GM23338 (cell line): ENCODE data around the gene NOA1. TPM values are rescaled to one million over a fixed set of nuclear protein-coding genes. Genes with fewer than 3 reads are reported as not detected.

ENCODE experiments used
- ATAC-seq: fragments of 200-7000 bp; cut with Tn5 transposase; 3 replicates; pipeline ENCODE4 v1.9.1; 2020
- DNase-seq: peaks from one replicate; pipeline ENCODE4 v3.0.0-alpha.2; 2015; ENCODE audit warnings: low spot score
- H2AFZ ChIP-seq: fragments of 200-600 bp; sonication (generic); 2 replicates; pipeline ENCODE4 v1.8.0; 2016; ENCODE audit warnings: antibody characterized with exemption, mild to moderate bottlenecking, moderate library complexity
- H3F3A ChIP-seq: fragments of 200-600 bp; sonication (generic); replicated peaks from 2 replicates; pipeline ENCODE4 v1.8.0; 2017; ENCODE audit warnings: antibody characterized with exemption, mixed run types, low read depth
- H3K27ac ChIP-seq: fragments of 200-600 bp; sonication (generic); 2 replicates; pipeline ENCODE4 v1.6.1; 2016; ENCODE audit warnings: low read depth
- H3K27me3 ChIP-seq: fragments of 200-600 bp; sonication (generic); 2 replicates; pipeline ENCODE4 v1.8.0; 2016; ENCODE audit warnings: mild to moderate bottlenecking, mixed run types, moderate library complexity; ENCODE audit not compliant: insufficient read depth
- H3K36me3 ChIP-seq: fragments of 200-600 bp; sonication (generic); 2 replicates; pipeline ENCODE4 v1.8.0; 2016; ENCODE audit warnings: mild to moderate bottlenecking; ENCODE audit not compliant: insufficient read depth
- H3K4me1 ChIP-seq: fragments of 200-600 bp; sonication (generic); 2 replicates; pipeline ENCODE4 v1.8.0; 2016; ENCODE audit warnings: mild to moderate bottlenecking, moderate library complexity; ENCODE audit not compliant: insufficient read depth
- H3K4me2 ChIP-seq: fragments of 200-600 bp; sonication (generic); 2 replicates; pipeline ENCODE4 v1.7.1; 2017; ENCODE audit warnings: mixed run types
- H3K4me3 ChIP-seq: fragments of 200-600 bp; sonication (generic); 2 replicates; pipeline ENCODE4 v1.6.1; 2016; ENCODE audit warnings: mixed run types
- H3K79me2 ChIP-seq: fragments of 200-600 bp; sonication (generic); replicated peaks from 2 replicates; pipeline ENCODE4 v1.8.0; 2017; ENCODE audit warnings: mild to moderate bottlenecking; ENCODE audit not compliant: insufficient read depth
- H3K9me2 ChIP-seq: fragments of 200-600 bp; sonication (generic); 2 replicates; pipeline ENCODE4 v1.8.0; 2017; ENCODE audit not compliant: insufficient read depth
- H4K20me1 ChIP-seq: fragments of 200-600 bp; sonication (generic); replicated peaks from 2 replicates; pipeline ENCODE4 v1.8.0; 2017; ENCODE audit warnings: mild to moderate bottlenecking; ENCODE audit not compliant: insufficient read depth
- H3K27ac Mint-ChIP-seq: 2 replicates; pipeline ENCODE4 v1.8.0; 2020; ENCODE audit warnings: inconsistent platforms, mild to moderate bottlenecking, moderate library complexity, mixed read lengths
- H3K27me3 Mint-ChIP-seq: 3 replicates; pipeline ENCODE4 v1.8.0; 2022; ENCODE audit warnings: low read depth, mild to moderate bottlenecking, moderate library complexity, mixed read lengths, inconsistent platforms; ENCODE audit not compliant: insufficient read depth, poor library complexity
- H3K36me3 Mint-ChIP-seq: 3 replicates; pipeline ENCODE4 v1.8.0; 2021; ENCODE audit warnings: low read depth, mild to moderate bottlenecking, inconsistent platforms, moderate library complexity, mixed read lengths
- H3K4me1 Mint-ChIP-seq: 3 replicates; pipeline ENCODE4 v1.8.0; 2020; ENCODE audit warnings: mild to moderate bottlenecking, inconsistent platforms, mixed read lengths
- H3K4me3 Mint-ChIP-seq: 3 replicates; pipeline ENCODE4 v1.8.0; 2021; ENCODE audit warnings: moderate library complexity, mild to moderate bottlenecking, inconsistent platforms, mixed read lengths
- H3K9me3 Mint-ChIP-seq: 3 replicates; pipeline ENCODE4 v1.8.0; 2020; ENCODE audit warnings: moderate library complexity, mild to moderate bottlenecking, inconsistent platforms, mixed read lengths
- CREB1 ChIP-seq: fragments of 250-450 bp; sonication (Bioruptor Pico); IDR thresholded peaks from 2 replicates; pipeline ENCODE4 v1.5.0; 2020; ENCODE audit warnings: low read depth, mild to moderate bottlenecking, moderate library complexity
- EZH2phosphoT487 ChIP-seq: fragments of 200-600 bp; sonication (generic); IDR thresholded peaks from one replicate; pipeline ENCODE4 v1.8.1; 2018; ENCODE audit warnings: antibody characterized with exemption; ENCODE audit not compliant: unreplicated experiment
- JUNB ChIP-seq: IDR thresholded peaks from one replicate; pipeline ENCODE4 v1.6.1; 2016; ENCODE audit warnings: antibody characterized with exemption; ENCODE audit not compliant: unreplicated experiment
- NANOG ChIP-seq: IDR thresholded peaks from 2 replicates; pipeline ENCODE4 v1.6.1; 2016; ENCODE audit warnings: antibody characterized with exemption, borderline replicate concordance
- POLR2AphosphoS5 ChIP-seq: IDR thresholded peaks from 2 replicates; pipeline ENCODE4 v1.6.1; 2016; ENCODE audit warnings: antibody characterized with exemption, low read depth
- STAT1 ChIP-seq: IDR thresholded peaks from one replicate; pipeline ENCODE4 v1.6.1; 2016; ENCODE audit warnings: antibody characterized with exemption; ENCODE audit not compliant: unreplicated experiment
- ZNF114 ChIP-seq: fragments of 250-450 bp; sonication (Bioruptor Pico); IDR thresholded peaks from 2 replicates; pipeline ENCODE4 v1.5.0; 2020; ENCODE audit warnings: mild to moderate bottlenecking, moderate library complexity
- ZNF331 ChIP-seq: fragments of 250-450 bp; sonication (Bioruptor Pico); IDR thresholded peaks from 2 replicates; pipeline ENCODE4 v1.5.0; 2020; ENCODE audit warnings: low read depth, mild to moderate bottlenecking, moderate library complexity
- polyA plus RNA-seq: library from polyadenylated mRNA; unstranded; fragments of >200 nt; fragmentation: Nextera tagmentation; extraction: Ambion mirVana; gene quantifications from 2 replicates; pipeline ENCODE4 v1.2.1, GENCODE V29; 2016
- total RNA-seq: library from RNA; depleted of rRNA; stranded (reverse); fragments of >200 nt; shearing (Covaris generic); gene quantifications from 2 replicates; pipeline ENCODE4 v1.2.3, GENCODE V29; 2014
- TF ChIP-seq, protein P1 (sequence below): IDR thresholded peaks from one replicate; pipeline ENCODE4 v1.6.1; 2018; ENCODE audit warnings: antibody characterized with exemption; ENCODE audit not compliant: unreplicated experiment
- TF ChIP-seq, protein P2 (sequence below), 2 experiments: fragments of 200-600 bp in 1 of 2; sonication (generic) in 1 of 2; conservative IDR thresholded peaks; 2 replicates each; pipeline versions ENCODE4 v1.5.1 to v1.6.1; 2016 to 2017; ENCODE audit warnings: antibody characterized with exemption in 2 of 2, low read depth in 2 of 2, mild to moderate bottlenecking in 2 of 2, moderate library complexity in 1 of 2
- TF ChIP-seq, protein P3 (sequence below): fragments of 250-450 bp; sonication (Bioruptor Pico); IDR thresholded peaks from 2 replicates; pipeline ENCODE4 v1.5.0; 2020; ENCODE audit warnings: mild to moderate bottlenecking, moderate library complexity
- TF ChIP-seq, protein P4 (sequence below): IDR thresholded peaks from 2 replicates; pipeline ENCODE4 v1.6.1; 2016; ENCODE audit warnings: antibody characterized with exemption

The NOA1 gene
- total and polyA plus RNA-seq, 2 experiments from 2014 or later: 15.1 to 50.2 TPM

DNA sequence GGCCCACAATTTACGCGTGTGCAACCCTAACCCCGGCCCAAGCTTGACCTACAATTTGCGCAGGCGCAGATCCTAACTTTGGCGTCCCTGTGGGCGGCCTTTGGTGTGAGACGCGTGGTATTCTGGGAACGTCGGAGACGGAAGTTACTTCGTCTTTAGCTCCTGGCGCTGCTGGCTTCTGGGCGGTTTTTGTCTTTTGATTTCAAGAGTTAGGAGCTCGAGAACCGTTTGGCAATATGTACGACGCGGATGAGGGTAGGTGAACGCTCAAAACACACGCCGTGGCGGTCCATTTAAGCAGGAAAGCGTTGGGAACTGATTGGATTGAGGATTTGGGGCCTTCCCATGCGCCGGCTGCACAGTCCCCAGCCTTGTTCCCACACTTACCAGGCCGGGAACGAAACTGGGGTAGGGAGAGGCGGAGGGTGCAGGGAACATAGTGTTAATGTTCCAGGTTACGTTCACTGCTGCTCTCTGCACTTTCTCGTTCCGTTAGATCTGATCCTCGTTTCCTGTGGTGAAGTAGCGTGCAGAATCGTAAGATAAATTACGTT, 1.4 kb upstream of the NOA1 start, which contains the start of gene POLR2B:
POLR2B (plus strand) TSS at position 147 of the 554 bp plus-strand sequence; CDS start at position 237, 90 bp downstream.
- peak within 1 kb of the TSS; percentile 95 for H3K4me3 ChIP-seq
- H3K79me2 ChIP-seq: peaks cover 84% of the 10 kb centered on the region
- H2AFZ ChIP-seq: no peak within 1 kb of the TSS; the same call in 1 of the 2 replicates
- H3K27me3 ChIP-seq: no peaks in the 10 kb centered on the region
- H3K36me3 Mint-ChIP-seq: peaks cover 15% of the 10 kb centered on the region
- peak within 1 kb of the TSS; percentile 100 for H3K4me3 Mint-ChIP-seq
- peaks cover 8% of the 10 kb centered on the region; the same call in 1 of the 2 replicates for H3K36me3 ChIP-seq
- ATAC-seq: peak; percentile 68
- H3K4me1 ChIP-seq: 0 out of 2 replicates have a peak, but pooled peaks cover 3% of the 10 kb centered on the region
- H3K27me3 Mint-ChIP-seq: peaks cover 12% of the 10 kb centered on the region
- H3K27ac ChIP-seq: peak within 1 kb of the TSS; percentile 96
- no peaks in the 10 kb centered on the region for H3K9me3 Mint-ChIP-seq
- H3K4me2 ChIP-seq: peak within 1 kb of the TSS; percentile 94
- peak; percentile 99 for DNase-seq
- H4K20me1 ChIP-seq: peaks cover 49% of the 10 kb centered on the region
- H3K9me2 ChIP-seq: no peaks in the 10 kb centered on the region
- H3K27ac Mint-ChIP-seq: peak within 1 kb of the TSS; percentile 99
- no peak for TF ChIP-seq ZNF114 (CRISPR knock-in tag)
- TF ChIP-seq, protein P1, sequence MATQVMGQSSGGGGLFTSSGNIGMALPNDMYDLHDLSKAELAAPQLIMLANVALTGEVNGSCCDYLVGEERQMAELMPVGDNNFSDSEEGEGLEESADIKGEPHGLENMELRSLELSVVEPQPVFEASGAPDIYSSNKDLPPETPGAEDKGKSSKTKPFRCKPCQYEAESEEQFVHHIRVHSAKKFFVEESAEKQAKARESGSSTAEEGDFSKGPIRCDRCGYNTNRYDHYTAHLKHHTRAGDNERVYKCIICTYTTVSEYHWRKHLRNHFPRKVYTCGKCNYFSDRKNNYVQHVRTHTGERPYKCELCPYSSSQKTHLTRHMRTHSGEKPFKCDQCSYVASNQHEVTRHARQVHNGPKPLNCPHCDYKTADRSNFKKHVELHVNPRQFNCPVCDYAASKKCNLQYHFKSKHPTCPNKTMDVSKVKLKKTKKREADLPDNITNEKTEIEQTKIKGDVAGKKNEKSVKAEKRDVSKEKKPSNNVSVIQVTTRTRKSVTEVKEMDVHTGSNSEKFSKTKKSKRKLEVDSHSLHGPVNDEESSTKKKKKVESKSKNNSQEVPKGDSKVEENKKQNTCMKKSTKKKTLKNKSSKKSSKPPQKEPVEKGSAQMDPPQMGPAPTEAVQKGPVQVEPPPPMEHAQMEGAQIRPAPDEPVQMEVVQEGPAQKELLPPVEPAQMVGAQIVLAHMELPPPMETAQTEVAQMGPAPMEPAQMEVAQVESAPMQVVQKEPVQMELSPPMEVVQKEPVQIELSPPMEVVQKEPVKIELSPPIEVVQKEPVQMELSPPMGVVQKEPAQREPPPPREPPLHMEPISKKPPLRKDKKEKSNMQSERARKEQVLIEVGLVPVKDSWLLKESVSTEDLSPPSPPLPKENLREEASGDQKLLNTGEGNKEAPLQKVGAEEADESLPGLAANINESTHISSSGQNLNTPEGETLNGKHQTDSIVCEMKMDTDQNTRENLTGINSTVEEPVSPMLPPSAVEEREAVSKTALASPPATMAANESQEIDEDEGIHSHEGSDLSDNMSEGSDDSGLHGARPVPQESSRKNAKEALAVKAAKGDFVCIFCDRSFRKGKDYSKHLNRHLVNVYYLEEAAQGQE: no peak
- TF ChIP-seq, protein P2, sequence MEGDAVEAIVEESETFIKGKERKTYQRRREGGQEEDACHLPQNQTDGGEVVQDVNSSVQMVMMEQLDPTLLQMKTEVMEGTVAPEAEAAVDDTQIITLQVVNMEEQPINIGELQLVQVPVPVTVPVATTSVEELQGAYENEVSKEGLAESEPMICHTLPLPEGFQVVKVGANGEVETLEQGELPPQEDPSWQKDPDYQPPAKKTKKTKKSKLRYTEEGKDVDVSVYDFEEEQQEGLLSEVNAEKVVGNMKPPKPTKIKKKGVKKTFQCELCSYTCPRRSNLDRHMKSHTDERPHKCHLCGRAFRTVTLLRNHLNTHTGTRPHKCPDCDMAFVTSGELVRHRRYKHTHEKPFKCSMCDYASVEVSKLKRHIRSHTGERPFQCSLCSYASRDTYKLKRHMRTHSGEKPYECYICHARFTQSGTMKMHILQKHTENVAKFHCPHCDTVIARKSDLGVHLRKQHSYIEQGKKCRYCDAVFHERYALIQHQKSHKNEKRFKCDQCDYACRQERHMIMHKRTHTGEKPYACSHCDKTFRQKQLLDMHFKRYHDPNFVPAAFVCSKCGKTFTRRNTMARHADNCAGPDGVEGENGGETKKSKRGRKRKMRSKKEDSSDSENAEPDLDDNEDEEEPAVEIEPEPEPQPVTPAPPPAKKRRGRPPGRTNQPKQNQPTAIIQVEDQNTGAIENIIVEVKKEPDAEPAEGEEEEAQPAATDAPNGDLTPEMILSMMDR (conservative IDR thresholded peaks at IDR 0.05; ENCODE audit: low read depth in 2 of 2): no peak
- no peak for TF ChIP-seq EZH2phosphoT487
- no peak for TF ChIP-seq JUNB
- TF ChIP-seq CREB1 (CRISPR knock-in tag): peak; percentile 80
- TF ChIP-seq, protein P3, sequence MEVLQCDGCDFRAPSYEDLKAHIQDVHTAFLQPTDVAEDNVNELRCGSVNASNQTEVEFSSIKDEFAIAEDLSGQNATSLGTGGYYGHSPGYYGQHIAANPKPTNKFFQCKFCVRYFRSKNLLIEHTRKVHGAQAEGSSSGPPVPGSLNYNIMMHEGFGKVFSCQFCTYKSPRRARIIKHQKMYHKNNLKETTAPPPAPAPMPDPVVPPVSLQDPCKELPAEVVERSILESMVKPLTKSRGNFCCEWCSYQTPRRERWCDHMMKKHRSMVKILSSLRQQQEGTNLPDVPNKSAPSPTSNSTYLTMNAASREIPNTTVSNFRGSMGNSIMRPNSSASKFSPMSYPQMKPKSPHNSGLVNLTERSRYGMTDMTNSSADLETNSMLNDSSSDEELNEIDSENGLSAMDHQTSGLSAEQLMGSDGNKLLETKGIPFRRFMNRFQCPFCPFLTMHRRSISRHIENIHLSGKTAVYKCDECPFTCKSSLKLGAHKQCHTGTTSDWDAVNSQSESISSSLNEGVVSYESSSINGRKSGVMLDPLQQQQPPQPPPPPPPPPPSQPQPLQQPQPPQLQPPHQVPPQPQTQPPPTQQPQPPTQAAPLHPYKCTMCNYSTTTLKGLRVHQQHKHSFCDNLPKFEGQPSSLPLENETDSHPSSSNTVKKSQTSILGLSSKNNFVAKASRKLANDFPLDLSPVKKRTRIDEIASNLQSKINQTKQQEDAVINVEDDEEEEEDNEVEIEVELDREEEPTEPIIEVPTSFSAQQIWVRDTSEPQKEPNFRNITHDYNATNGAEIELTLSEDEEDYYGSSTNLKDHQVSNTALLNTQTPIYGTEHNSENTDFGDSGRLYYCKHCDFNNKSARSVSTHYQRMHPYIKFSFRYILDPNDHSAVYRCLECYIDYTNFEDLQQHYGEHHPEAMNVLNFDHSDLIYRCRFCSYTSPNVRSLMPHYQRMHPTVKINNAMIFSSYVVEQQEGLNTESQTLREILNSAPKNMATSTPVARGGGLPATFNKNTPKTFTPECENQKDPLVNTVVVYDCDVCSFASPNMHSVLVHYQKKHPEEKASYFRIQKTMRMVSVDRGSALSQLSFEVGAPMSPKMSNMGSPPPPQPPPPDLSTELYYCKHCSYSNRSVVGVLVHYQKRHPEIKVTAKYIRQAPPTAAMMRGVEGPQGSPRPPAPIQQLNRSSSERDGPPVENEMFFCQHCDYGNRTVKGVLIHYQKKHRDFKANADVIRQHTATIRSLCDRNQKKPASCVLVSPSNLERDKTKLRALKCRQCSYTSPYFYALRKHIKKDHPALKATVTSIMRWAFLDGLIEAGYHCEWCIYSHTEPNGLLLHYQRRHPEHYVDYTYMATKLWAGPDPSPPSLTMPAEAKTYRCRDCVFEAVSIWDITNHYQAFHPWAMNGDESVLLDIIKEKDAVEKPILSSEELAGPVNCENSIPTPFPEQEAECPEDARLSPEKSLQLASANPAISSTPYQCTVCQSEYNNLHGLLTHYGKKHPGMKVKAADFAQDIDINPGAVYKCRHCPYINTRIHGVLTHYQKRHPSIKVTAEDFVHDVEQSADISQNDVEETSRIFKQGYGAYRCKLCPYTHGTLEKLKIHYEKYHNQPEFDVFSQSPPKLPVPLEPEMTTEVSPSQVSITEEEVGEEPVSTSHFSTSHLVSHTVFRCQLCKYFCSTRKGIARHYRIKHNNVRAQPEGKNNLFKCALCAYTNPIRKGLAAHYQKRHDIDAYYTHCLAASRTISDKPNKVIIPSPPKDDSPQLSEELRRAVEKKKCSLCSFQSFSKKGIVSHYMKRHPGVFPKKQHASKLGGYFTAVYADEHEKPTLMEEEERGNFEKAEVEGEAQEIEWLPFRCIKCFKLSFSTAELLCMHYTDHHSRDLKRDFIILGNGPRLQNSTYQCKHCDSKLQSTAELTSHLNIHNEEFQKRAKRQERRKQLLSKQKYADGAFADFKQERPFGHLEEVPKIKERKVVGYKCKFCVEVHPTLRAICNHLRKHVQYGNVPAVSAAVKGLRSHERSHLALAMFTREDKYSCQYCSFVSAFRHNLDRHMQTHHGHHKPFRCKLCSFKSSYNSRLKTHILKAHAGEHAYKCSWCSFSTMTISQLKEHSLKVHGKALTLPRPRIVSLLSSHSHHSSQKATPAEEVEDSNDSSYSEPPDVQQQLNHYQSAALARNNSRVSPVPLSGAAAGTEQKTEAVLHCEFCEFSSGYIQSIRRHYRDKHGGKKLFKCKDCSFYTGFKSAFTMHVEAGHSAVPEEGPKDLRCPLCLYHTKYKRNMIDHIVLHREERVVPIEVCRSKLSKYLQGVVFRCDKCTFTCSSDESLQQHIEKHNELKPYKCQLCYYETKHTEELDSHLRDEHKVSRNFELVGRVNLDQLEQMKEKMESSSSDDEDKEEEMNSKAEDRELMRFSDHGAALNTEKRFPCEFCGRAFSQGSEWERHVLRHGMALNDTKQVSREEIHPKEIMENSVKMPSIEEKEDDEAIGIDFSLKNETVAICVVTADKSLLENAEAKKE (CRISPR knock-in tag): no peak
- no peak for TF ChIP-seq STAT1
- no peak for TF ChIP-seq ZNF331 (CRISPR knock-in tag)
- TF ChIP-seq, protein P4, sequence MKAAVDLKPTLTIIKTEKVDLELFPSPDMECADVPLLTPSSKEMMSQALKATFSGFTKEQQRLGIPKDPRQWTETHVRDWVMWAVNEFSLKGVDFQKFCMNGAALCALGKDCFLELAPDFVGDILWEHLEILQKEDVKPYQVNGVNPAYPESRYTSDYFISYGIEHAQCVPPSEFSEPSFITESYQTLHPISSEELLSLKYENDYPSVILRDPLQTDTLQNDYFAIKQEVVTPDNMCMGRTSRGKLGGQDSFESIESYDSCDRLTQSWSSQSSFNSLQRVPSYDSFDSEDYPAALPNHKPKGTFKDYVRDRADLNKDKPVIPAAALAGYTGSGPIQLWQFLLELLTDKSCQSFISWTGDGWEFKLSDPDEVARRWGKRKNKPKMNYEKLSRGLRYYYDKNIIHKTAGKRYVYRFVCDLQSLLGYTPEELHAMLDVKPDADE: peak; percentile 77
- TF ChIP-seq POLR2AphosphoS5: peak; percentile 95
- TF ChIP-seq NANOG: no peak
- peaks cover 9% of the 10 kb centered on the region for H3K4me1 Mint-ChIP-seq
- H3F3A ChIP-seq: no peaks in the 10 kb centered on the region
